Islet of Langerhans (tissue), 1 donor: Measurements from ENCODE around the gene NIF3L1.
"Not testable (repeated sequence)": the region's sequence is repeated elsewhere in the genome, so short reads cannot be mapped to it uniquely, and the experiment has no call there.

ENCODE experiments used
- FAIRE-seq: peaks from one replicate; lab custom pipeline; 2011; peaks lifted over from hg19 to GRCh38; lab: Jason Lieb, UNC

The NIF3L1 gene

GRCh38 chr2:200873560-200873959 is 15.6 kb upstream of the NIF3L1 start:
- no peak for FAIRE-seq

GRCh38 chr2:200877443-200877842 is 11.7 kb upstream of the NIF3L1 start:
- FAIRE-seq: no peak

- FAIRE-seq: no peak
Measured at GRCh38 chr2:200878289-200878880, 10.8 kb upstream of the NIF3L1 start.

DNA sequence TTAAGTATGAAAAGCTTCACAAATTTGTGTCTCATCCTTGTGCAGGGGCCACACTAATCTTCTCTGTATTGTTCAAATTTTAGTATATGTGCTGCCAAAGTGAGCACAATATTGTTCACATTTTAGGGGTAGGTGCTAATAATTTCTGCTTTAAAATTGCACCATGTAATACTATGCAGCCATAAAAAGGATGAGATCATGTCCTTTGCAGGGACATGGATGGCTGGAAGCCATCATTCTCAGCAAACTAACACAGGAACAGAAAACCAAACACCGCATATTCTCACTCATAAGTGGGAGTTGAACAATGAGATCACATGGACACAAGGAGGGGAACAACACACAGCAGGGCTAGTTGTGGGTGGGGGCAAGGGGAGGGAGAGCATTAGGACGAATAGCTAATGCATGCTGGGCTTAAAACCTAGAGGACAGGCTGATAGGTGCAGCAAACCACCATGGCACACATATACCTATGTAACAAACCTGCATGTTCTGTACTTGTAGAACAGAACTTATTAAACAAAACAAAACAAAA is 7.4 kb upstream of the NIF3L1 start:
- FAIRE-seq: not testable (repeated sequence)

DNA sequence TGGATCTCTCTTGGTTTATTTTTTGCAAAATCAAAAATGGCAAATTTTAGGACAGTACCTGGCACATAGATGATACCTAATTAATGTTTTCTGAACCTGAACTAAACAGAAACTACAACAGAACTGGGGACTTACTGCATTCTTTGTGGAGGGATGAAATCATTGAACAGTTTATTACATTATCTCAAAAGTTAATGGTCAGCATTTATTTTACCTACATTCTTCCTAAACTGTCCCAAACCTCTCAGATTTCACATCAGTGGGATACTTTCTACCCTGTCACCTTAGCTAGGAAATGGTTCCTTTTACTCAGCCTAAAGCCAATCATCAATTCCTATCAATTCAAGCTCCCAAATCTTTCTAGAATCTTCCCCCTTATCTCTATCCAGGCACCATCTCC is 10.3 kb downstream of the NIF3L1 start:
- FAIRE-seq: no peak

DNA sequence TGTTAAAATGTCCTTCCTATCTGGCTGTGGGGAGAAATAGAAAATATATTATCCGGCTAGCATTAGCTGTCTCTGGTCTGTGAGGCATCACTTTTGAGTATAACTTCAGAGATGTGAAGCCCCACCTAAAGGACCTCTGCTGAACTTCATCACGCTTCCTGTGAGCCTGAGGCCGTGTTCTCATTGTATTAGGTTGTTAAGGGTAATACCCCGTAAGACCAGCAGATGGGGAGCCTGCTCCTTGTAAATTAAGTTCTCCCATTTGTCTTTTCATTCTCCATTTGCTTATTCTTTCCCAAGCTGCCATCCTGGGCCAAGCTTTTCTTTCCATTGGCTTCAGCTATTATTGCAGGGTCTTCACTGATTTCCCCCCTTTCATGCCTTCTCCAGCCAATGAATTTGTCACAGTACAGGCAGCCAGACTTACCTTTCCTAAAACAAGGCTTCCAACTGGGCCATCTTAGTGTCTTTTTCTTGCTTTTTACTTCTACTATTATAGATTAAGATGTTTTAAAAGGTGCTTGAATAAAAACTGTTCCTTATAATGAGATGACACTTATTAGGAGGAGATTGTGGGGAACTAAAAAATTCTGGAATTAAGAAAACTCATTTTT is 12.4 kb downstream of the NIF3L1 start:
- FAIRE-seq: peak; percentile 84

DNA sequence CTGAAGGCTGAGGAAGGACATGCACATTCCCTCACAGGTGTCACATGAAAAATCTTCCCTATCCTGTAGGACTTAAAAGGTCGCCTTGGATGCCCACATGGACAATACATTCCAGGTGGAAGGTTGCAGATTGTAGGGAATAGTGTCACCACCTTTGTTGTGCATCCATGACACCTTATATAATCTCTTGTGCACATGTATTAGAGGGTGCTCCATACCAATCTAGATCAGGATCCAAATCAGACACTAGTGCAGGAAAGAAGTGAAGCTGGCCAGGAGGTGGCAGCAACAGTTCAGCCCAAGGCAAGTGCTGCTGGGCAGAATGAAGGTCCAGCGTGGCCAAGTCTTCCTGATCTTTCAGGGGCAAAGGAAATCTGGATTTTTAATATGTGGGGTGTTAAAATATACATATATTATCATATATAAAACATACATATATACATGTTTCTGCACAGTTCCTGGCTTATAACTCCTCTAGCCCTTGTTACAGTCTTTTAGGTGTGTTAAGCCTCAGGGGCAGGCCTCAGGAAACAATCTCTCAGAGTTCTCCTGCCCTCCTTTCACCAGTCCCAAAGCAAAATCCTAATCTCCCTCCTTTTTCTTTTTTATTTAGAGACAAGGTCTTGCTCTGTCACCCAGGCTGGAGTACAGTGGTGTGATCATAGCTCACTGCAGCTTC is 16.6 kb downstream of the NIF3L1 start:
- FAIRE-seq: no peak

- no peak for FAIRE-seq
Measured at GRCh38 chr2:200909958-200910357, 20.8 kb downstream of the NIF3L1 start.

- FAIRE-seq: no peak
Measured at GRCh38 chr2:200913654-200914053, 24.5 kb downstream of the NIF3L1 start.

- FAIRE-seq: no peak
Measured at GRCh38 chr2:200922439-200922838, 33.3 kb downstream of the NIF3L1 start.

DNA sequence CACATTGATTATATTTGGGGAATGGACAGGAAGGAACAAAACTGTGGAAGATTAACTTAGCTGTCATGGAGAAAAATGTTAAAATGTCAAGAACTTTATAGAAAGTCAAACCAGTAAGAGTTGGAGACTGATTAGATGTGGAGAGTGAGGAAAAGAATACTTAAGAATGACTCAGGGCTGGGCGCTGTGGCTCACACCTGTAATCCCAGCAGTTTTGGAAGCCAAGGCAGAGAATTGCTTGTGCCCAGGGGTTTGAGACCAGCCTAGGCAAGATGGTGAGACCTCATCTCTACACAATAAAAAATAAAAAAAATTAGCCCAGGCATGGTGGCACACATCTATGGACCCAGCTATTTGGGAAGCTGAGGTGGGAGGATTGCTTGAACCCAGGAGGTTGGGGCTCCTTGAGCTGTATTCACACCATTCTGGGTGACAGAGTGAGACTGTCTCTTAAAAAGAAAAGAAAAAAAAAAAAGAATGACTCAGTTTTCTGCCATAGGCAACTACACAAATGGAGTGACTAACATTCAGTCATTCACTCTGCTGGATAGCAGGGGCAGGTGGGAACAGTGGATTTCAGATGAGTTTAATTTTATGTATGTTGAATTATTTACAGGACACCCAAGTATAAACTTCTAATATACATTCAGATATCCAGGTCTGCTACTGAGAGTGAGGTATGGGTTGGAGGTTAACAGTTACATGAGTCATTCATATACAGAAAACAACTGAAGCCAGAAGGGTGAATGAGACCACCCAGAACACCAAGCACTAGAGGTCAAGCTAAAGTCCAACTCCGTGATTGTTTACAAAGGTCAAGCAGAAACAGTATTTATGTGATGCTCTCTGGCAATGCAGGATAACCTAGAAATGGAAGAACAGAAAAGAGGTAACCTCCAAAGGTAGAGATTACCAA is 40.4 kb downstream of the NIF3L1 start:
- FAIRE-seq: no peak

GRCh38 chr2:200930947-200931626 is 41.9 kb downstream of the NIF3L1 start:
- peak; percentile 74 for FAIRE-seq

DNA sequence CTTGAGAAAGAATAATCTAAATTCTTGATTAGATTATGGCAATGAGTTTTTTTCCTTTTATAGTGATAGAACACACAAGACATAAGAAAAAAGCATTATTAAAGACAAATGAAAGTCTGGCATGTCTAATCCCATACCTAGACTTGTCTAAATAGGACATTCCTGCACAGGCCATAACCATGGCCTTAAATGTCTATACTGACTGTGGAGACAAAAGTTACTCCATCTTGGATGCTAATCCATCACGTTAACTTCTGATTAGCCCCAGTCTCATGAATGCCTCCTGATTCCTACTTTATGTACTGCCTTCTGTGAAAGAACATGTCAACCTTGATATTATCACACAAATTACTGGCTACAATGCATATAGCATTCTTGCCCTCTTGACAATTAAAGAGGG is 50.7 kb downstream of the NIF3L1 start:
- FAIRE-seq: no peak

GRCh38 chr2:200943527-200944105 is 54.4 kb downstream of the NIF3L1 start:
- FAIRE-seq: no peak

GRCh38 chr2:200944467-200945394 is 55.6 kb downstream of the NIF3L1 start:
- no peak for FAIRE-seq

GRCh38 chr2:200945395-200945729 is 56.2 kb downstream of the NIF3L1 start:
- FAIRE-seq: no peak

DNA sequence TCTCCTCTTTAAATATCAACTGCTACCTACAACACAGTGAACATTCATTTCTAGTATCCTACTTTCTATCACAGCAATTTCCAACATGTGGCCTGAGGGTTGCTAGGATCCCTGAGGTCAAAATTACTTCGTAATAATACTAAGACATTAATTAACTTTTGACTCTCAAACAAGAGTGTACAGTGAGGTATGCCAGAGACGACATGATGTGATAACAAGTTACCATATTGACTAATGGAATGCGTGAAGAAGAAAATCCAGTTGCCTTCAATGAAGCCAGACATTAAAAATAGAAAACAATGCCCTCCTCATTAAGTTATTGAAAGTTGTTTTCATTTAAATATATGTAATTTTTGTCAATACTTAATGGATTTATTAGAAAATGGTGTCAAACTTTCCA is 61.2 kb downstream of the NIF3L1 start:
- FAIRE-seq: no peak
